A549 (cell line): ENCODE data around the gene A4GALT. TPM values are rescaled to one million over a fixed set of nuclear protein-coding genes. Genes with fewer than 3 reads are reported as not detected.
A peak's percentile ranks its signal among the peaks of the same experiment; 100 is the strongest.

ENCODE experiments used
- ATAC-seq, 2 experiments: fragments of 200-7000 bp in 1 of 2; fragments of >200 bp in 1 of 2; cut with Nextera tagmentation in 1 of 2; cut with Tn5 transposase in 1 of 2; 3 replicates each; pipeline versions ENCODE4 v1.8.0 to v1.9.1; 2018 to 2020; ENCODE audit warnings: mild to moderate bottlenecking in 1 of 2, moderate library complexity in 1 of 2
- CTCF ChIA-PET: fragments of 300-600 bp; sonication (Branson Sonifier 250); formaldehyde crosslinking; extraction: SDS; loops from one replicate; lab custom pipeline; 2021; ENCODE audit warnings: antibody characterized with exemption, inconsistent platforms; lab: Yijun Ruan, JAX
- POLR2A ChIA-PET: fragments of 350-600 bp; formaldehyde crosslinking; extraction: SDS; loops from one replicate; lab custom pipeline; 2021; ENCODE audit warnings: antibody characterized with exemption, inconsistent platforms; lab: Yijun Ruan, JAX
- DNase-seq, 2 experiments: peaks; one replicate each; pipeline versions ENCODE4 v3.0.0 to v3.0.0-alpha.2; 2011 to 2016; ENCODE audit warnings: low read depth in 1 of 2, low spot score in 1 of 2
- FAIRE-seq: peaks from 2 replicates; lab custom pipeline; 2011; peaks lifted over from hg19 to GRCh38; lab: Jason Lieb, UNC
- H3K27ac ChIP-seq, 2 experiments: fragments of >200 bp; sonication (Bioruptor Twin); formaldehyde crosslinking; 3 replicates each; pipeline ENCODE4 v1.5.1; 2016 to 2017
- H3K4me1 ChIP-seq: fragments of >200 bp; sonication (Bioruptor Twin); formaldehyde crosslinking; 3 replicates; pipeline ENCODE4 v1.6.1; 2016
- H3K4me2 ChIP-seq: fragments of >200 bp; sonication (Bioruptor Twin); formaldehyde crosslinking; 3 replicates; pipeline ENCODE4 v1.6.1; 2016
- H3K4me3 ChIP-seq: fragments of >200 bp; sonication (Bioruptor Twin); formaldehyde crosslinking; 3 replicates; pipeline ENCODE4 v1.5.1; 2016
- H3K9me3 ChIP-seq: fragments of >200 bp; sonication (Bioruptor Twin); formaldehyde crosslinking; 3 replicates; pipeline ENCODE4 v1.6.1; 2016
- ATOH8 ChIP-seq: fragments of 250-450 bp; sonication (Bioruptor Pico); IDR thresholded peaks from 2 replicates; pipeline ENCODE4 v1.5.0; 2020; ENCODE audit warnings: low read depth, mild to moderate bottlenecking, moderate library complexity
- BHLHE40 ChIP-seq: IDR thresholded peaks from 2 replicates; pipeline ENCODE4 v1.6.1; 2012; ENCODE audit warnings: low read depth, low read length, inconsistent platforms
- CBX2 ChIP-seq: fragments of 200-600 bp; sonication (generic); IDR thresholded peaks from 2 replicates; pipeline ENCODE4 v1.6.1; 2016; ENCODE audit warnings: low read depth, mild to moderate bottlenecking, borderline replicate concordance
- CEBPB ChIP-seq, 2 experiments: fragments of >200 bp in 1 of 2; sonication (Bioruptor Twin) in 1 of 2; formaldehyde crosslinking in 1 of 2; IDR thresholded peaks; 2 replicates each; pipeline ENCODE4 v1.6.1; 2012 to 2016
- EHMT2 ChIP-seq: fragments of 200-600 bp; sonication (generic); IDR thresholded peaks from 2 replicates; pipeline ENCODE4 v1.6.1; 2016; ENCODE audit warnings: antibody characterized with exemption, low read depth, mild to moderate bottlenecking, moderate library complexity
- JUN ChIP-seq, 2 experiments: fragments of >200 bp; sonication (Bioruptor Twin); formaldehyde crosslinking; IDR thresholded peaks; 2 replicates in 1 of 2; 3 replicates in 1 of 2; pipeline ENCODE4 v1.6.1; 2016 to 2017
- JUNB ChIP-seq: fragments of >200 bp; sonication (Bioruptor Twin); formaldehyde crosslinking; IDR thresholded peaks from 2 replicates; pipeline ENCODE4 v1.6.1; 2016
- MAZ ChIP-seq: fragments of 150-350 bp; IDR thresholded peaks from 2 replicates; pipeline ENCODE4 v1.6.1; 2014; ENCODE audit warnings: antibody characterized with exemption, low read depth, low read length, borderline replicate concordance
- NFE2L2 ChIP-seq: fragments of 150-350 bp; conservative IDR thresholded peaks from 2 replicates; pipeline ENCODE4 v1.6.1; 2014; ENCODE audit warnings: low read length
- RAD21 ChIP-seq, 2 experiments: fragments of >200 bp in 1 of 2; sonication (Bioruptor Twin) in 1 of 2; formaldehyde crosslinking in 1 of 2; IDR thresholded peaks in 1 of 2; conservative IDR thresholded peaks in 1 of 2; 2 replicates in 1 of 2; 3 replicates in 1 of 2; pipeline ENCODE4 v1.6.1; 2012 to 2018; ENCODE audit warnings: inconsistent platforms in 1 of 2
- RARB ChIP-seq: fragments of 250-450 bp; sonication (Bioruptor Pico); IDR thresholded peaks from 2 replicates; pipeline ENCODE4 v1.8.0; 2021; ENCODE audit warnings: mild to moderate bottlenecking, moderate library complexity
- RFX5 ChIP-seq: fragments of 450-650 bp; IDR thresholded peaks from 2 replicates; pipeline ENCODE4 v1.7.1; 2014; ENCODE audit warnings: antibody characterized with exemption, mild to moderate bottlenecking, moderate library complexity
- TFCP2L1 ChIP-seq: fragments of 250-450 bp; sonication (Bioruptor Pico); IDR thresholded peaks from 2 replicates; pipeline ENCODE4 v1.5.0; 2021; ENCODE audit warnings: mild to moderate bottlenecking
- USF2 ChIP-seq: fragments of 450-650 bp; IDR thresholded peaks from 2 replicates; pipeline ENCODE4 v1.6.1; 2014; ENCODE audit warnings: antibody characterized with exemption
- ZC3H11A ChIP-seq: fragments of 450-650 bp; IDR thresholded peaks from 2 replicates; pipeline ENCODE4 v1.6.1; 2014; ENCODE audit warnings: antibody characterized with exemption, mild to moderate bottlenecking
- ZSCAN20 ChIP-seq: fragments of 250-450 bp; sonication (Bioruptor Pico); IDR thresholded peaks from 2 replicates; pipeline ENCODE4 v1.8.0; 2022; ENCODE audit warnings: mild to moderate bottlenecking, moderate library complexity
- WGBS: methylation state at CpG from one replicate; pipeline ENCODE4 v1.1.6; 2017; ENCODE audit errors: missing lambda C conversion rate; 5-methylcytosine and 5-hydroxymethylcytosine counted together
- polyA plus RNA-seq, 4 experiments: library from polyadenylated mRNA; depleted of rRNA in 3 of 4; stranded (reverse); fragments of >200 nt; fragmentation: RNase III in 1 of 4; extraction: RNeasy Plus Mini Kit Qiagen cat#74134 plus additional on column Dnase treatment in 1 of 4; gene quantifications; 2 replicates in 3 of 4; 3 replicates in 1 of 4; pipeline ENCODE4 v1.2.3, GENCODE V29; 2011 to 2017

The A4GALT gene
- polyA plus RNA-seq, 2 of the 4 experiments (the other 2 are of a cell fraction), result 5.1 to 7.8 TPM

- Histone ChIP-seq H3K4me3 (no peak overlapping the region), H3K4me1 (peaks cover 26% of the 10 kb centered on the region), H3K27ac (no peak overlapping the region), H3K4me2 (no peak overlapping the region), H3K9me3 (no peaks in the 10 kb centered on the region)
- peak in 1 of 2 experiments; percentile 38 for DNase-seq
- ChIA-PET POLR2A (no interaction called here), CTCF (interaction anchor here (0.5 kb wide), 1 partner anchor 27 kb away, joined by 3 read pairs; no protein-coding TSS in a partner anchor)
- FAIRE-seq, result no peak
- peak in 1 of 2 experiments; percentile 28; a peak in 3 of 6 replicates for ATAC-seq
- 73% methylated on average over 12 of the region's 32 CpGs for WGBS
- 0 out of 5 replicates have a peak, but pooled peaks of 1 of the 2 experiments have one; percentile 8 for TF ChIP-seq RAD21 (conservative IDR thresholded peaks at IDR 0.05 in 1 of 2, IDR thresholded peaks at IDR 0.05 in 1 of 2)
- no peak for TF ChIP-seq USF2
- TF ChIP-seq ZC3H11A, result no peak
- no peak for TF ChIP-seq EHMT2
- TF ChIP-seq JUNB, result no peak
Measured at GRCh38 chr22:42692239-42693054, 28.2 kb downstream of the A4GALT start.

GRCh38 chr22:42691440-42691839 lies 29.2 kb downstream of the A4GALT start:
- Histone ChIP-seq H3K4me3 (no peak overlapping the region), H3K27ac (peak overlapping the region in 1 of 2 experiments; percentile 21; a peak in 2 of 6 replicates), H3K4me1 (peaks cover 31% of the 10 kb centered on the region), H3K9me3 (no peaks in the 10 kb centered on the region), H3K4me2 (no peak overlapping the region)
- no peak for FAIRE-seq
- TF ChIP-seq ZSCAN20 (no peak), CBX2 (no peak), ATOH8 (CRISPR knock-in tag) (no peak), TFCP2L1 (CRISPR knock-in tag) (no peak), USF2 (no peak), RARB (no peak)
- CTCF ChIA-PET, result no interaction called here
- no peak for ATAC-seq
- POLR2A ChIA-PET, result no interaction called here
- WGBS, result 92% methylated on average over 7 of the region's 10 CpGs
- DNase-seq, result no peak

GRCh38 chr22:42688241-42689211 lies 32.1 kb downstream of the A4GALT start:
- Histone ChIP-seq H3K4me2 (peak overlapping the region; percentile 57), H3K27ac (peak overlapping the region; percentile 71 to 90), H3K4me1 (peaks cover 37% of the 10 kb centered on the region), H3K4me3 (no peak overlapping the region), H3K9me3 (no peaks in the 10 kb centered on the region)
- no peak for TF ChIP-seq NFE2L2
- no peak for TF ChIP-seq ZSCAN20
- TF ChIP-seq RFX5, result no peak
- no peak for TF ChIP-seq MAZ
- TF ChIP-seq BHLHE40, result no peak
- 0 out of 5 replicates have a peak, but pooled peaks of 1 of the 2 experiments have one; percentile 33 for TF ChIP-seq JUN (IDR thresholded peaks at IDR 0.05)
- TF ChIP-seq CEBPB (IDR thresholded peaks at IDR 0.05), result peak in 1 of 2 experiments; percentile 72; a peak in 2 of 4 replicates
- CTCF ChIA-PET, result interaction anchor here (0.7 kb wide), 2 partner anchors 39 to 1197 kb away, joined by 3 to 4 read pairs; no protein-coding TSS in a partner anchor
- DNase-seq (peak; percentile 33 to 65), ATAC-seq (peak; percentile 68 to 80), FAIRE-seq (no peak)
- POLR2A ChIA-PET, result interaction anchor here (0.5 kb wide), 1 partner anchor 19 kb away, joined by 3 read pairs; no protein-coding TSS in a partner anchor
- 18% methylated on average over 17 of the region's 25 CpGs for WGBS
